Bone marrow (tissue), 2 donors: ENCODE results near the gene SIPA1.
"Not testable (repeated sequence)": the region's sequence is repeated elsewhere in the genome, so short reads cannot be mapped to it uniquely, and the experiment has no call there.

Experiments
- DNase-seq, 2 donors: peaks; one replicate each; lab custom pipeline; 2025; lab: John Stamatoyannopoulos, UW

SIPA1 gene

DNA sequence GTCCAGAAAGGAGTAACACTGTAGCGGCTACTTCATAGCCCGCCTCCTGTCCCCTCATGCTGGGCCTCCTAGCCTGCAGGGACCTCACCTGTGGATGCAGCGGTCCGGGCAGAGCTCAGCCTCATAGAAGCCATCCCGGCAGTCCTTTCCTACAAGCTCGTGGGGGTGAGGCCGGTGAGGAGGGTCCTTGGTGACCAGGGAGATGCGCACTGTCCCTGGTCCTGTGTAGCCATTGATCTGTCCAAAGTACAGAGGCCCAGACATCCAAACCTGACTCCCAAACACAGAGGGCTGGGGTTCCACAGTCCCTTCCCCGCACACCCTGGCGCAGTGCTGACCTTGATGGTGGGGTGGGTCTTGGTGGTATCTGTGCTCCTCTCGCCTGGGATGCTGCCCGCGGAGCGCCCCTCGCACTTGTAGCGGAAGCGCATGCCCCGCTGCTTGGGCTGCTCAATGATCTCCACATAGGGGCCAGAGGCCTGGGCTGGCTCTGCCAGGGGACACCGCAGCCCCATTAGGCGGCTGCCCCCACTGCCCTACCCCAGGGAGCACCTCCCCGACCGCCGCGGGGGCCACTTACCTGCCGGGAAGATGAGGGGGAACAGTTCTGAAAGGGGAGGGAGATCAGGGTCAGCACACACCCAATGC is 23.8 kb downstream of the SIPA1 start:
- DNase-seq: no peak

DNA sequence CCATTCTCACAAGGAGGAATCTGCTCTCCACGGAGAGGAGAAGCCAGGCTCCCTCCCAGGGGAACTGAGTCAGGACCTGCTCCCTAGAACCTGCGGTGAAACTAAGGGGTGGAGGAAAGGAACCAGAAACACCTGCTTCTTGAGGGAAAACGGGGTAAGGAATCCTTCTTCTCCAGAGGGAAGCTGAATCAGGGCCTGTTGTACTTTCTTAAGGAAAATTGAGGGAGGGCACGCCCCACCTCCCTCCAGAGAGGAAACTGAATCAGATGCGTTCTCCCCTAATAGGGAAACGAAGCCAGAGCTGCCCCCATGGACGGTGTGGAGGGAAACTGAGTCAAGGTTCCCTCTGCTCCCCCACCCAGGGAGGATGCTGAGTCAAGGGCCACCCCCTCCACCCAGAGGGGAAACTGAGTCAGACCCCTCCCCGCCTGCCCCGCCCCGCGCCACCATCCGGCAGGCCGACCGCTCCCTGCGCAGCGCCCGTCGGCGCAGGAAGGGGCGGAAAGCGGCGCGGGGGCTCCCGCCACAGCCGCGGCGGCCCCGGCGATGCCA is 24.4 kb downstream of the SIPA1 start:
- peak in 1 of 2 donors; percentile 68 for DNase-seq

DNA sequence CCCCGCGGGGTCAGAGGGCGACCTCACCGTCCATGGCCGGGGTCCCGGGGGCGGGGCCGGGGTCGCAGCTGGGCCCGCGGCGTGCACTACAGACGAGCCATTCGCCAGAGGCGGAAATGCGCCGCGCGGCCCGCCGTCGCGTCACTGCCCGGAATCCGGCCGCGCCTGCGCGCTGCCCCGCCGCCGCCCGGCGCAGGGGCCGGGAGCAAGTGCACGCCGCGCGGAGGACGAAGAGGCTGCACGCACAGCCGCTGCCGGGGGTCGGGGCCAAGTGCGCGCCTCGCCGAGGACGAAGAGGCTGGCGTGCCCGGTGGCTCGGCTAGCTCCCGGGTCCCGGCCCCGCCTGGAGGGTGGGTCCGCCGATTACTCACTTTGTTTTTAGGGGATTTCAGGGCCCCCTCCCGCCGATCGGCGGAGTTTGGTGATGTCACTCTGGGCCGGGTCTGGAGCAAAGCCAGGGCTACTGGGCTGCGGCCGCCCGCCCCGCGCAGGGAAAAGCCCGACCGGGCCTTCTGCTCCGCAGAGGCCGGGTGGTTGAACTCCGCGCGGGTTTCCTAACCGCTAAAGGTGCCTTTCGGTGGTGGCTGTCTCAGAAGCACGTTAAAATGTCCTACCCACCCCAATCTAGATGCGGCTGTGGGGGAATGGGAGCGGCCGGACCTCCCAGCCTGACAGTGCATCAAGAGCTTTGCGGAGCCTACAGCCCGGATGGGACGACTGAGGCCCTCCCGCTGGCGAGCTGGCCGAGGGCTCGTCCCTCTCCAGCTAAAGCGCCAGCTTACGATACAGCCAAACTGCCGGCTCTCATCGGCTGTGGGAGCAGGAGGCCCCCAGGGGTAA is 25.1 kb downstream of the SIPA1 start, which contains the start of gene RELA:
TSS of gene RELA (minus strand) at position 118 of the 840 bp plus-strand sequence. CDS start at position 34, 84 bp downstream.
- peak; percentile 85 to 91 for DNase-seq

DNA sequence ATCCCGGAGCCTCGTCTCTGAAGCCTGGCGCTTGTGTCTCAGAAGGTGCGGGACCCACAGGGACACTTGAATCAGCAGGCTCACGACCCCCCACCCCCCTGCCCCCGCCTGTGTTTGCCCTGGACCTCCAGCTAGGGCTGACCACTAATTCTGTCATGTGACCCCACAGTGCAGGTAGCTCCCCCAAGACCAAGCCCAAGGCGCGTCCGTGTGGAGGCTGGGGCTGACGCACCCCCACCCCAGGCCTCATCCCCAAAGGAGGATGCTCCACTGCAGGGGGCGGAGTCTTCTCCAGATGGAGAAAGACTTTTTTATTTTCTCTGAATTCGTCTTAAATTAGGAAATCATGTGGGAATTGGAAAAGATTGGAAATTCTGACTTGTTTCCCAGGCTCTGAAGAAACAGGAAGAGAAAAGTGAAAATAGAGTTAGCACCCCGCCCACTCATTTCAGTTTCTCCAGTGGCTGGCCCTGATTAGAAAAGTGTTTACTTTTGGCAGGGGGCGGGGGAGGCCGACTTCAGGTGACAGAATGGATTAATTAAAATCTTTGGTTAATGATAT is 25.8 kb downstream of the SIPA1 start:
- peak in 1 of 2 donors; percentile 69 for DNase-seq

DNA sequence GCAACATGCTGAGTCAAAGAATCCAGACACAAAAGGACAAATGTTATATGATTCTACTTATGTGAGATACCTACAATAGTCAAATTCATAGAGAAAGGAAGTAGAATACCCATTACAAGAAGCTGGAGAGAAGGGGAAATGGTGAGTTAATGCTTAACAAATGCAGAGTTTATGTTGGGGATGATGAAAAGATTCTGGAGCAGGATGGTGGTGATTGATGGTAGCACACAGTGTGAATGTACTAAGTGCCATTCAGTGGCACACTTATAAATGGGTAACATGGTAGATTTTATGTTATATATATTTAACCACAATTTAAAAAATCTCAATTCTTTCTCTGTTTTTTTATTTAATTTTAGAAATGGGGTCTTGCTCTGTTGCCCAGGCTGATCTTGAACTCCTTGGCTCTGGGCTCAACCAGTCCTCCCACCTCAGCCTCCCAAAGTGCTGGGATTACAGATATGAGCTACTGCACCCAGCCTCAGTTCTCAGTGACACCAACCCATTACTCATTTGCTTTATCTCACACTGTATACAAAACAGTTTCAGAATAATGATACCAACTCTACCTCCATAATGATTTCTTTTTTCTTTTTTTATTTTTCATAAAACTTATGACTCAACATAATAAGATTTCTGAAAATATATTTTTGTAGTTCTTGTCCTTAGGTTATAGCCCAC is 34.4 kb downstream of the SIPA1 start:
- no peak for DNase-seq

DNA sequence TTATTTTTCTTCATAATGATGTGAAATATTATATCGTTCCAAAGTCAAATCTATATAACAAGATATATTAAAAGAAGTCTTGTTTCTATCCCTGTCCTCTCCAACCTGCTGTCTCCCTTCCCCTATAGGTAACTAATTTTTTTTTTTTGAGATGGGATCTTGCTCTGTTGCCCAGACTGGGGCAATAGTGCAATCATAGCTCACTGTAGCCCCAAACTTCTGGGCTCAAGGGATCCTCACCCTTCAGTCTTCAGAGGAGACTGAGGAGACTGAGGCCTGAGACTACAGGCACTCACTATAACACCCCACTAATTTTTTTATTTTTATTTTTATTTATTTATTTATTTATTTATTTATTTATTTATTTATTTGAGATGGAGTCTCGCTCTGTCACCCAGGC is 35.1 kb downstream of the SIPA1 start:
- no peak for DNase-seq

DNA sequence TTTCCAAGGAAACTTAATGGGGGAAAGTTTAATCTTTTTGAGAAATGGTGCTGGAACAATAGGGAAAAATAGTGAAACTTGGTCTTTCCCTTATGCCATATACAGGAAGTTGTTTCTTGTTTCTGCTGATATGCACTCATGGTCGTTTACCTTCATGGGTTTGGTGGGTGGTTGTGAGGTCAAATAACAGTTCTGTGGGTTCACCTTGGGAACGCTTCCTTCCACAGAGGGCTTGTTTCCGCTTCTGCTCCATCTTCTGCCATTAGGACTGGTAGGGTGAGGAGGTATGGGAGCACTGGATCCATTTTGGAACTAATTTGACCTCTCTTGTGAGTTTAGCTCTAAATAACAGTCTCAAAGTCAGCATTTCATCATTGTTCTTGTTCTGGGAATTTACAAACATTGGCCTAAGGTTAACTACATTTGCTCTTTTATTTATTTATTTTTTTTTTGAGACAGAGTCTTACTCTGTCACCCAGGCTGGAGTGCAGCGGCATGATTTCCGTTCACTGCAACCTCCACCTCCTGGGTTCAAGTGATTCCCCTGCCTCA is 42.4 kb downstream of the SIPA1 start:
- DNase-seq: no peak

DNA sequence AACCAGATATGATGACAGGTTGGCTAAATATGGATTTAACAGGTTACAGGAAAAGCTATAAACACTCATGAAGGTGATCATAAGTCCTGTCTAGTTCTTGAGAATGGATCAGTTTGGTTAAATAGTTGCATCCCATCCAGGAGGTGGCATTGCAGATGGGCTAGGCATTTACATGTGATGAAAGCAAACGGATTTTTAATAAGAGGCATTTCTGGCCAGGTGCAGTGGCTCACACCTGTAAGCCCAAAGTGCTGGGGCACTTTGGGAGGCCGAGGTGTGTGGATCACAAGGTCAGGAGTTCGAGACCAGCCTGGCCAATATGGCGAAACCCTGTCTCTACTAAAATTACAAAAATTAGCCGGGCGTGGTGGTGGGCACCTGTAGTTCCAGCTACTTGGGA is 45.6 kb downstream of the SIPA1 start:
- DNase-seq: not testable (repeated sequence)

DNA sequence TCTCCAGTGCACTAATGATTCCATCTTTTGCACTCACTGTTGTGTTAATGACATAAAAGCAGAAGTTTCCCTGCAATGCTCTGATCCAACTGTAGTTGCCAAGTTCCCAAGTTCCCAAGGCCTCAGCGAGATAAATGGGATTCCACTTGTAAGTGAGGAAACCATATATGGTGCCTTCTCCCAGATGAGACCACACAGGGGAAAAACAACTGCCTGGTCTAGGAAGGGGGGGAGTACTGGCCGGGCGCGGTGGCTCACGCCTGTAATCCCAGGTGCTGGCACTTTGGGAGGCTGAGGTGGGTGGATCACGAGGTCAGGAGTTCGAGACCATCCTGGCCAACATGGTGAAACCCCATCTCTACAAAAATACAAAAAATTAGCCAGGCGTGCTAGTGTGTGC is 48.1 kb downstream of the SIPA1 start:
- DNase-seq: no peak

DNA sequence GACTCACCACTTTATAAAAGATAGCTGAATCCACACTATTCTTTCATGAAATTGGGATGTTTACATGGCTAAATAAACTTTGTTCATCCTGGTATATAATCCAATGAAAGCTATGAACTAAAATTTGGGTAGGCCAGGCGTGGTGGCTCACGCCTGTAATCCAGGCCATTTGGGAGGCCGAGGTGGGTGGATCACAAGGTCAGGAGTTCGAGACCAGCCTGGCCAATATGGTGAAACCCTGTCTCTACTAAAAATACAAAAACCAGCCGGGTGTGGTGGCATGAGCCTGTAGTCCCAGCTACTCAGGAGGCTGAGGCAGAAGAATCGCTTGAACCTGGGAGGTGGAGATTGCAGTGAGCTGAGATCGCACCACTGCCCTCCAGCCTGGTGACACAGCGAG is 53.9 kb downstream of the SIPA1 start:
- not testable (repeated sequence) for DNase-seq

DNA sequence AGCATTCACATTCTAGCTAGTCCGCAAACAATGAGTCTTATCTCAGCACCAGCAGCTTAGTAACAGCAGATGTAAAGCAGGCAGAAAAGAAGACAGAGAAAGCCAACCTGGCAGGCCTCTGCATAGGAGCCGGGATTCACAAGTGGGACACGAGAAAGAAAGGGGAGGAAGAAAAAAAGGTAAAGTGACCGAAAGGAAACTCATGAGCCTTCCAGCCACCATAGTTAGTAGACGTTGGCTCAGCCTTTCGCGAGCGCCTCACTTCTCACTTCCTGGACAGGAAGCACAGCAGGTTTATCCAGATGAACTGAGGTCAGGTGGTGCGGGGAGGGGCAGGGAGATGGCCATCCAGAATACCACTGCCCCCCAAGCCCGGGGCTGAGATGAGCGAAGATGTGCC is 54.5 kb downstream of the SIPA1 start:
- DNase-seq: no peak

DNA sequence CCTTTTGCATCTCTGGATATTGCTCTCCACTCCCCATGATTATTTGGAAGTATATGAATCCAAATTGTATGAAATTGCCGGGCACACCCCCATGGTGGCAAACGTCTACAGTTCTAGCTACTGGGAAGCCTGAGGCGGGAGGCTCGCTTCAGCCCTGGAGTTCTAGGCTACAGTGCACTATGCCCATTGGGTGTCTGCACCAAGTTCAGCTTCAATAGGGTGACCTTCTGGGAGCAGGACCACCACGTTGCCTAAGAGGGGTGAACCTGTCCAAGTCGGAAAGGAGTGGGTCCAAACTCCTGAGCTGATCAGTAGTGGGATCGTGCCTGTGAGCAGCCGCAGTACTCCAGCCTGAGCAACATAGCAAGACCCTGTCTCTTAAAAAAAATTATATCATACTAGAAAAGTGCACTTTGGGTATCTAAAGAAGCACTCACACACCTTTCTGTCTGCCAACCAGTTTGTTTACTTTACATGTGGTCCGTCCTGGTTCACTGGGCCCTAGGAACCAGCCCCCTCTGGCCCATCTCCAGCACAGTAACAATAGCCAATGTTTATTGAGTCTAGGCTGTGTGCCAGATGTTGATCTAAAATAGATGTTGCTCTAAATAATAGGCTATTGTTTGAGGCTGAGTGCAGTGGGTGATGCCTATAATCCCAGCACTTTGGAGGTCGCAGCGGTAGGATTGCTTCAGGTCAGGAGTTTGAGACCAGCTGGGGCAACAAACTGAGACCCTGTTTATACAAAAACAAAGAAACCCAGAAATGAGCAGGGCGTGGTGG is 57.7 kb downstream of the SIPA1 start:
- DNase-seq: no peak

DNA sequence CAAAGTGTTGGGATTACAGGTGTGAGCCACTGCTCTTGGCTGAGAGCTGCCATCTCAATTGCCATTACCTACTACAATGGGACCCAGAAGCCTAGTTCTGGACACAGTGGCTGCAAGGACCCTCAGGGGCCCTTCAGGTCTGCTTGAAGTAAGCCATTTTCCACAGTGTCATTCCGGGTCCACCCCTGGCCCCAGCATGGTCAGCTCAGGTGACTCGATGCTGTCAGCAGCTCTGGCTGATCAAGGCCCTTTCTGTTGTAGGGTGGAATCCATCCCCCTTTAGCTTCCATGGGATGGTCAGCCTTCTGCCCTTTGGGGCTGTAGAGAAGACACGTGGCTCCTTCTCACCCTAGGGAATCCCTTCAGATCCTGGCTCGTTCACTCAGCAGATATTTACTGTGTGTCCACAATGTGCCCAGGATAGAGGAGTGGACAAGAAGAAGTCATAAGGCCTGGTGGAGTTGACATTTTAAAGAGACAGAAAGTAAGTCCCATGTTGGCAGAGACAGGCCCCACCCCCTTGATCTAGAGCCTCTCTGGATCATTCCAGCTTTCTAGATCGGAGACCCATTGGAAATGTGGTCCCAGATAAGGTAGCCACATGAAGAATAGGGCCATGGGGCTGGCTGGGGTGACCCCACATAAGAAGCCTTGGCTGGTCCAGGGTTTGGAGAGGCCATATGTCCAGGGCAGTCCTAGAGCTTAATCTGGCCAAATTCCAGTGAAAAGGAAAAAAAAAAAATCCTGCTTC is 59.1 kb downstream of the SIPA1 start:
- DNase-seq: no peak

DNA sequence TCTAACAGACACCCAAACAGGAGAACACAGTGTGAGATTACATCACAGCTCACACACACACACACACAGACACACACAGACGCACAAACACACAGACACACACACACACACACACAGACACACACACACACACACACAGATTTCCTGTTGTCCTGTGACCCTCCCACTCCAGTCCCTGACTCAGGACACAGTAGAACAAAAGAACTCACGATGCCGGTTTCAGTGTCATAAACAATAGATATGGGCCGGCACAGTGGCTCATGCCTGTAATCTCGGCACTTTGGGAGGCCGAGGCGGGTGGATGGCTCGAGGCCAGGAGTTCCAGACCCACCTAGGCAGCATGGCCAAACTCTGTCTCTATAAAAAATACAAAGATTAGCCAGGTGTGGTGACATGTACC is 60.3 kb downstream of the SIPA1 start:
- no peak for DNase-seq

DNA sequence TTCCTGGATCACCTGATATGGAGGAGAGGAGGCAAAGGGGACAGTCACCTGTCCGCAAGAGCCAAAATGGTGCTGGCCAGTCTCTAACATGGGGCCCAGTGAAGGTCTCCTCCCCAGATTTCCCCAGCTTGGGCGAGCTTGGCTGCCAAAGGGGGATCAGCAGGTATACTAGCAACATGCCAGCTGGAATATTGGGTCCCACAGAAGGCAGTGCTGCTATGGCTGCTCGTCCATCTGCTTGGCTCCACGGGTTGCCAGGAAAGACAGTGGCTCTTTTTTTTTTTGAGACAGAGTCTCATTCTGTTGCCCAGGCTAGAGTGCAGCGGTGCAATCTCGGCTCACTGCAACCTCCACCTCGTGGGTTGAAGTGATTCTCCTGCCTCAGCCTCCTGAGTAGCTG is 61.4 kb downstream of the SIPA1 start:
- DNase-seq: no peak

DNA sequence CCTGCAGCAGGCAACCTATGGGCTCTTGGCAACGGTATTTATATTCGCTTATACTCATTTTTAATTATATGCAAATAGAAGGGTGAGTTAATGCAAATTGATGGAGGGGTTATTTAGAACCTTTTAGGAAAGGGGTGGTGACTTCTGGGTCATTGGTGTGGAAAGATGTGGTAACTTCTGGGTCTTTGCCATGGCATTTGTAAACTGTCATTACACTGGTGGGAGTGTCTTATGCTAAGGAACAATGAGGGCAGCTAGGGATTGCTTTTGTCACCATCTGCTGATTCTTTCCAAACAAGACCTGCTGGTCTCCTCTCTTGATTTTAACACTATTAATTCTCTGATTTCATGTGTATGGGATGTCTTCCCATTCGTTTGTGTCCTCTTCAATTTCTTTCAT is 62.5 kb downstream of the SIPA1 start:
- DNase-seq: no peak
